NOMO-1 treated with dmso at 0.1 percent for 144 hours (cell line): Measurements from ENCODE around the gene TNFRSF19.
"Not testable (repeated sequence)": the region's sequence is repeated elsewhere in the genome, so short reads cannot be mapped to it uniquely, and the experiment has no call there.

ENCODE experiments used
- DNase-seq: peaks from one replicate; lab custom pipeline; 2025; ENCODE audit not compliant: unreplicated experiment; lab: John Stamatoyannopoulos, UW

The TNFRSF19 gene

GRCh38 chr13:23570099-23570920, at the start of gene TNFRSF19:
Gene TNFRSF19 (plus strand): TSS chr13:23570412. CDS start chr13:23590184, 19,772 bp downstream.
- DNase-seq = no peak

DNA sequence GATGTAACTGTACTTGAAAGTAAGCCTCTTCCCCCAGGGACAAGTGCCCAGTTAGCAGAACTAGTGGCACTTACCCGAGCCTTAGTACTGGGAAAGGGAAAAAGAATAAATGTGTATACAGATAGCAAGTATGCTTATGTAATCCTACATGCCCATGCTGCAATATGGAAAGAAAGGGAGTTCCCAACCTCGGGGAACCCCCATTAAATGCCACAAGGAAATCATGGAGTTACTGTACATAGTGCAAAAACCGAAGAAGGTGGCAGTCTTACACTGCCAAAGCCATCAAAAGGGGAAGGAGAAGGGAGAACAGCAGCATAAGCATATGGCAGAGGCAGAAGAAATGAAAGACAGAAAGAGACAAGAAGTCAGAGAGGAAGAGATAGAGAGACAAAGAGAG, 40.3 kb upstream of the TNFRSF19 start:
- DNase-seq = not testable (repeated sequence)

GRCh38 chr13:23531446-23531845, 38.8 kb upstream of the TNFRSF19 start:
- DNase-seq = no peak

- DNase-seq = no peak
Measured at GRCh38 chr13:23534090-23534489, 36.1 kb upstream of the TNFRSF19 start.

DNA sequence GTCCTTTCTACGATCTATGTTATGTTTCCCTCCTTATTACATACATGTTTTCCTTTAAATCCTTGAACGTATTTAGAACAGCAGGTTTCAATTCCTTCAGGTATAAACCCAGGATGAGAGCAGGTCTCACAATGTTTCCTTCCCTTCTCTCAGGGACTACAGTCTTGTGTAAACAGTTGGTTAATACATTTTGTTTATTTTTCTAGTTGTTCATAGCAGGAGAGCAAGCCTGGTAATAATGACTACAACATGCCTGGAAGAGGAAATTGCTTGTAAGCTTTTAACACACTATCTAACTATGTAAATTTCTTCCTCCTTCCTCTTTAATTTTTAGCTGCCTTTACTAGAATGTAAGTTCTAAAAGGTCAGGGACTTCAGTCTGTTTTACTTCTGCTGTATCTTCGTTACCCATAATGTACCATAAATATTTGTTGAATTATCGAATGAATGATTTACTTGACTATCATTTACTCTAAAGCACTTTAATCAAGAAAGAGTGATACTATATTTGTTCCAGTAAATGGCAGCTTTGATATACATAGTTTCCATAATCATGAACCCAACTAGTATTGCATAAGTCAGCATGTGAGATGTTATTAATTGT, 28.9 kb upstream of the TNFRSF19 start:
- no peak for DNase-seq

DNA sequence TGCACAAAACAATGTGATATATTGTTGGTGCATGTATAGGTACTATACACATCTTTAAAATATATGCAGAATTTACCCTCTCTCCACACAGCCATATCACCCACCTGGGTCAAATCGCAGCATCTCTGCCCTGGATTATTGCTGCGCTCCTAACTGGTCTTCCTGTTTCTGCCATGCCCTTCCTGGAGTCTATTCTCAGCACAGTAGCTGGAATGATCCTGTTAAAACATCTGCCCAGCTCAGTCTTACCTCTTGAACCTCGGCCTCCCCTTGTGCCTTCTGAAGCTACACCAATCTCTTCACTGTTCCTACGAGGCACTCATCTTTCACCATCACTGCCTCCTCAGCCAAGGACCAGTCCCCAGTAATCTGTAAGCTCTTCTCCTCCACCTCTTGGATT, 25.5 kb upstream of the TNFRSF19 start:
- no peak for DNase-seq

- no peak for DNase-seq
Measured at GRCh38 chr13:23547000-23547590, 23.1 kb upstream of the TNFRSF19 start.

DNA sequence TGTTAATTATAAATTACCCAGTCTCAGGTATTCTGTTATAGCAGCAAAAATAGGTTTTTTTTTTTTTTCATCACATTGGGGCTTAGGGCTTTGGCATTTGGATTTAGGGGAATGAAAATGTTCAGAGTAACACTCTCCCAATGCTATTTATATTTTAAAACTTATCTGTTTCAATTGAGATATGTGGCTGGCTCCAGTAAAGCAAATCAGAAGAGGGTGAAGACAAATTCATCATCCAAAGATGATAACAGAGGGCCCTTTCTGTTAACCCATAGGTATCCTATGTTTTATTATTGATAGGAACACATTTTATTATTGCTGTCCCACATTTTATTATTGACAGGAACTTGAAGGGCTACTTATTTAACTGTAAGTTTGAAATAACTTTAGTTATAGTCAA, 20.5 kb upstream of the TNFRSF19 start:
- DNase-seq = no peak

GRCh38 chr13:23550163-23550562, 20.0 kb upstream of the TNFRSF19 start:
- DNase-seq = no peak

- peak; percentile 24 for DNase-seq
Measured at GRCh38 chr13:23551213-23552008, 18.8 kb upstream of the TNFRSF19 start.

DNA sequence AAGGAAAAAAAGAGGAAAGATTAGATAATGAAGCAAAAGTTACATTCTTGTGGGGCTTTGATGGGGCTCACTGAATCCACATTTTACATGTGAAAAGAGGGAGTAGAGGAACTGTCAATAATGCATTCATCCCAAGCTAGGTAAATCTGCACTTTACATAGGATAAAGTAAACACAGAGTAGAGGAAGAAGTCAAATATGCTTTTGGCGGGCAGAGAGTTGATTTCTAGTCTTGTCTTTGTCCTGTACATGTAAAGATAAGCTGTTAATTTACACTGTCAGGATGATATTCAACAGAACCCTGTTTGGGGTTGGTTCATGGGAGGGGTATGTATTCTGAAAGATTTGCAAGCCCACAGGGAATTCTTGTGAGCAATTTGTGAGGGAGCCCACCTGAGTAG, 18.0 kb upstream of the TNFRSF19 start:
- DNase-seq = no peak

DNA sequence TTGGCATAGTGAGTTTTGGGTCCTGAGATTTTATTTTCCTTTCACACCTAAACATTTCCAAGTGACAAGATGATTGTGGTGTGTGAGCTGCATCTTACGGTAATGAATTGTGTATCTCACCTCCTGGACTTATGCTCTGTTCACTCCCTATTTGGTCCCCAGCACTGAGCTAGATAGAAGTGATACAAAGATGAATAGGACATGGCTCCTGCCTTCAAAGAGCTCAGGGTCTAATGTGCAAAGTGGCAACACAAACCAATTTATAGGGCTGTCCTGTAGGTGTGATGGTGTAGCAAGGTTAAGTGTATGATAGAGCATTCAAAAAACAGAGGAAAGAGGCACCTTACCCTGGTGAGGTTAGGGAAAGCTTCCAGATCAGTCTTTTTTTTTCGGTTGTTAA, 17.6 kb upstream of the TNFRSF19 start:
- no peak for DNase-seq

DNA sequence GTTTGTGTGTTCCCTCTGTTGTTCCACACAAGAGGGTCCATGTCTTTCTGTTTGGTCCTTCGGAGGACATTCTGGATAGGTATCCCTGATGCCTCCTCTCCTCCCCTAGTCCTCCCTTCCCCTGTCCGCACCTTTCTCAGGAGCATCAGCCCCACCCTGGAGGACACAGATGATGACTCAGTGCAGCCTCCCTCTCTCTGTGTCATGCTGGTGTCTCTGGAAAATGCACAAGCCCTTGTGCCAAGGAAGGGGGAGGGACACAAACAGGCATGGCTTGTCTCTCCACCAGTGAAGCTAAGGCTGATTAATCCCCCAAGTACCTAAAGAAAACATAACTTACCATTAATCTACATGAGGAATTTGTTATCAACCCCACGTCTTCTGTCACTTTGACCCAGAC, 16.2 kb upstream of the TNFRSF19 start:
- no peak for DNase-seq

DNA sequence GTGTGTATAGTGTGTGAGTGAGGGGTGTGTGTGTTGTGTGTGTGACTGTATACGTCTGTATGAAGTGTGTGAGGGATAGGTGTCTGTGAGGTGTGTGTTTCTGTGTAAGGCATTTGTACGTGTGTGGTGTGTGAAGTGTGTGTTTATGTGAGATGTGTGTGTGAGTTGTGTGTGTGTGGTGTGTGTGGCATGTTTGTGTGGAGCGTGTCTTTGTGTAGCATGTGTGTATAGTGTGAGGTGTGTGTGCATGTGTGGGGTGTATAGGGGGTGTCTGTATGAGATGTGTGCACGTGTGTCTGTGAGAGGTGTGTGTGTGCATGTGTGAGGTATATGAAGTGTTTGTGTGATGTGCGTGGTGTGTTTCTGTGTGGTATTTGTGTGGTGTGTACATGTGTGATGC, 13.2 kb upstream of the TNFRSF19 start:
- DNase-seq = no peak

DNA sequence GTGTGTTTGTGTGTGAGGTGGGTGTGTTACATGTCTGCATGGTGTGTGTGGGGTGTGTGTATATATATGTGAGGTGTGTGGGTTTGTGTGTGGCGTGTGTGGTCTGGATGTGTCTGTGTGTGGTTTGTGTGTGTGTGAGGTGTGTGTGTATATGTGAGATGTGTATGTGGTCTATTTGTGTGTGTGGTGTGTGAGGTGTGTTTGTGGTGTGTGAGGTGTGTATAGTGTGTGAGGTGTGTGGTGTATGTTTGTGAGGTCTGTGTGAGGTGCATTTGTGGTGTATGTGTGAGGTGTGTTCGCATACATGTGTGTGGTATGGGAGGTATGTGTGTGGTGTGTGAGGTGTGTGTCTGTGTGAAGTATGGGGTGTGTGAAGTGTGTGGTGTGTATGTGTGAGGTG, 12.5 kb upstream of the TNFRSF19 start:
- no peak for DNase-seq

DNA sequence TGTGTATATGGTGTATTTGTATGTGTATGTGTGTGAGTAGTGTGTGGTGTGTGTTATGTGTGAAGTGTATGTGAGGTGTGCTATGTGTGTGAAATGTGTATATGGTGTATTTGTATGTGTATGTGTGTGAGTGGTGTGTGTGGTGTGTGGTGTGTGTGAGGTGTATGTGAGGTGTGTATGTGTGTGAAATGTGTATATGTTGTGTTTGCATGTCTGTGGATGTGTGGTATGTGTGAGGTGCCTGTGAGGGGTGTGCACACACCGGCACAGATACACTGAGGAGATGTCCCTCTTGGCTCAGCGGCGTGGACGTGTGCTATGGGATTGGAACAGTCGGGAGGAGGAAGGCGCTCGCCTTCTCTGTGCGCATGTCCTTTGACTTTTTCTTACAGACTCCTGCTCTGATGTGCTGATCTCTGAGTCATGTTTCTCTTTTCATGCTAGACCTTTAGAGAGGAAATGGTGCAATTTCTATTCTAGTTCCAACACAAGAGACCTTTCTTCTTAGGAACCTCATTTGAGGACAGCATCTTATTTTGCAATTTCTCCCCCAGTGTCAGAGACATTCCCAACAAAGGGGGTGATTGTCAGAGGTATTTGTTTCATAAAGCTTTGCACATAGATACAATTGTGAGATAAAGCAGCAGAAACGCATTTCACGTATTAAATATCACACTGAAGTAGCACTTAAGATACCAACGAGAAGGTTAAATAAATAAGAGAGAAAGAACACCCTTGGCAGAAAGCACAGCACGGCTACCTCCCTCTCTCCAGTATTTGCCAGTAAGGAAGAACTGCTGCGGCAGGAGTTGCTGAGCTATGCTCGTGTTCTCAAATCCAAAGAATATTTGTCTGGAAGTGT, 11.3 kb upstream of the TNFRSF19 start:
- peak; percentile 84 for DNase-seq

DNA sequence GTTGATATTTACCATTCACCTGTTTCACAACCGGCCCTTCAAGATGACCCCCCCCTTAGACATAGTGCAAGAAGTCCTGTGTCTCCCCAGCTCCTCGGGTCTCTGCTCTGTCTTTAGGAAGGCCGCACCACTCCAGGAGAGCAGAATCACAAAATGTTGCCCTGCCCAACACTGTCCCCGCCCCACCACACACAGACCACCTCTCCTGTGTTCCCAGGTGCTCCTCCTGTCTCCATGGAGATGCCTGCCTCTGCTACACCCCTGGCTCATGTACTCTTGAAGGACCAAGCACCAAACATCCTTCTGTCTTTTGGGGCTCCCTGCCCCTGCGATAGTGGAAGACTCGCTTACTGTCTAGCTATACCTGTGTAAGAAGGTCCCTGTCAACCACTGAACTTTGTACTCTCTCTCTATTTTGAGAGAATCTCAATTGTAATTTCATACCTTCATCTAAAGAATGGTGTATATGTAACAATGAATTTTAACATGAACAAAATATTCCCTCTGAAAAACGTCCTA, 9.6 kb upstream of the TNFRSF19 start:
- no peak for DNase-seq

DNA sequence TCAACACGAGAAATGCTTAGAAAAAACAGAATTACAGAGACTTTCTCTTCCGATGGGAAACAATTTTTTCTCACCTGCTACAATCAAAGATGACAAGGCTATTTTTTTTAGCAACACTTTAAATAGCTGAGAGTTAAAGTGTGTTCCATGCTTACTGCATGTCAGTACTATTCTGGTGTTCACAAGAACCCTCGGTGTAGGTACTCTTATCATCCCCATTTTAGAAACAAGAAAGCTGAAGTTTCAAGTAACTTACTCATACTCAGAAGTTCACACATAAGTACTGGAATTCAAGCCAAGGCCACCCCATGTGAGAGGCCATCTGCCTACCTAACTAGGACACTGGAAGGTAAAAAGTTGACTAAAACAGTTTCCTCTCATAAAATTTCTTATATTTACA, 9.0 kb upstream of the TNFRSF19 start:
- no peak for DNase-seq

DNA sequence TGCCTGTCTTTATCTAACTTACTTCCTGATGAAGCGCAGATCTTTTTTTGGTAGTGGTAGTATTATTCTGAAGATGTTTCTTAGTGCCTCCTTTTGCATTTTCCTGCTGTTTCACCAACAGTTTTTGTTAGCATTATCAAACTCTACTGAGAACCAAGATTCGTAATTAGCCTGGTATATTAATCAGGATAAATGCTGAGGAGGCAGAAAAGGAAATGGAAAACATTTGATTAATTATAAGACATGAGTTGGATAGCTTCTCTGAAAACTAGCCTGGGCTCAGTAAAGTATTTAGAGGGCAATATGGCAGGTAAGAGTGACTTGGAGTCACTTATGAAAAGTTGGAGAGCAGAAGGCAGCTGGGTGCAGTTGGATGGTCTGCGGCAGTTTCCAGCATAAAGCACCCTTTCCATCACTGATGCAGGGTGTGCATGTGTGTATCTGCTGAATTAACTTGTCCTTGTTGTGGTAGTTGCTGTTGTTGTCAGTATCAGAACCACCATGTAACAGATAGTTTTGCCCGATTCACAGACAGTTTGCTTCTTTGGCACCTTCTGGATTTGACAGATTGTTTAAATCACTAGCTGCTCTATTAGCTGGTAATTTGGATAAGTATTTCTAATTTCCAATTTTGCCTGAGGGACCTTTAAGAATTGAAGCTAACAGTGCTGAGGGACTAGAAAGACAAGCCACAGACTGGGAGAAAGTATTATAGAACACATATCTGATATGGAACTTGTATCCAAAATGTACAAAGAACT, 6.9 kb upstream of the TNFRSF19 start:
- DNase-seq = no peak
